ENCODE data around the gene TOR4A.

GRCh38 chr9:137264067-137264466 is 13.5 kb upstream of the TOR4A start:
- TF ChIP-seq CTCF (conservative IDR thresholded peaks at IDR 0.05; ENCODE audit: low read depth, low read length), result no peak
- no peak for TF ChIP-seq EZH2 (IDR thresholded peaks at IDR 0.05; ENCODE audit: low read length, unreplicated experiment)
- no peak for TF ChIP-seq EZH2phosphoT487 (IDR thresholded peaks at IDR 0.05; ENCODE audit: borderline replicate concordance, low read length)
